GM19397 (cell line): ENCODE data around the gene P4HA2.

Experiments
- ATAC-seq: cut with Tn5 transposase; IDR thresholded peaks from one replicate; pipeline ENCODE4 v1.9.1; 2021; ENCODE audit warnings: mild to moderate bottlenecking, moderate library complexity; ENCODE audit not compliant: unreplicated experiment

The P4HA2 gene

DNA sequence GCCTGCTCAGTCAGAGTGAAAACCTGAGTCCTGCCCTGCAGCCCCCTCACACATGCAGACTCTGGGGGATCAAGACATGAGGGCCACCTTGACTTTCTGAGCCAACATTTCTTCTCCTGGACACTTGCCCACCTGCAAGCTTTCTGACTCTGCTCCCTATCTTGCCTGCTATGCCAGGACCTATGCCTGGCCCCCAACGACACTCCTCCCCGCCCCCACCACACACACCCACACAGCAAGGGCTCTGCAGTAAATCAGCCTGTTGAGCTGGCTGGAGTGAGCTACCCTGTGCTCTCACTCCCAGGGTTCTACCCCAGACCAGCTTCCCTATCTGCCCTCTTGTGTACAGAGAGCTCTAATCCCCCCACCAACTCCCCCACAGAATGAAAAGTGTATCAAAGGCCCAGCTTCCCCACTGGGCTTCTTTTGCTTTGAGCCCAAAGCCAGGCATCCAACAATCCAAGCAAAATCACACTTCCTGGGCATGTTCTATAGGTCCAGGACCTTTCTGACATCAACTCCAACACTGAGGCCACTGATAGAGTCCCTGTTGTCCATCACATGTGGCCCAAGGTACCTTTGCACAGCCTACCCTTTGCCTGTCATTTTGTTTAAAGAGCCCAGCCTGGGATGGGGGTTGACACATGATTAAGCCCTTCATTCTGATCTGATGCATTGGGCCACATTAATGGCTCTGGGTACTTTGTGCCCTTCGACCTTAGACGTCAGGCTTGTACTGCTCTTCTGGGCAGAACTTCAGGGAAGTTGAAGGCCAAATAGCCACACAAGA, 37.1 kb upstream of the P4HA2 start:
- no peak for ATAC-seq

DNA sequence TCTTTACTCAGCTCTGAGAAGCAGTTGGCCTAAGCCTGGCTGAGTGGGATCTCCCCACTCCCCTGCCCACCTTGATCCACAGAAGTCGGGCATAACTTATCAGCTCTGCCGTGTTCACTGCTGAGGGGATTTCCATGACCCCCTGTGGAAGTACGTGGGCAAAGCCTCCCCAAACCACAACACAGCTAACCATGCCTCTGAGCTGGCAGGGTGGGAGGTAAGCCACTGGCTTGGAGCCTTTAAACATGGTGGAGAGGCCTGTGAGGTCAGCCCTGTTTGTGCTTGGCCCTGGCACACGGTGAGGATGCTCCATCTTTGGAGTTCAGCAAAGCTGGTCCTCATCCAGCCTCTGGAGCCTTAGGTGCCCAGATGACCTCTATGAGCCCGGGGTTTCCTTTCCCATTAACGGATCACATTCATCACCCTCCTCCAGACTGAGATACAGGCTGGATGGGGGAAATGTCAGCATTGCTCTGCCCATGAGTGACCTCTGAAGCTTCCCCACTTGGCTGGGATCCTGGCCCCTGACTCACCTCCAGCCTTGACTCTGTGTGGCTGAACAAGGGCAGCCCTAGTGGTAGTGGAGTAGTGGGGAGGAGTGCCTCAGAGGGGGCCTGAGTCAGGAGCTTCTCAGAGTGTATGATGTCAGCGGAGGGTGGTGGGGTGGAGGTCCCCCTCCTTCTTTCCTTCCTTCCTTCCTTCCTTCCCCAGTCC, 36.1 kb upstream of the P4HA2 start:
- ATAC-seq = no peak

DNA sequence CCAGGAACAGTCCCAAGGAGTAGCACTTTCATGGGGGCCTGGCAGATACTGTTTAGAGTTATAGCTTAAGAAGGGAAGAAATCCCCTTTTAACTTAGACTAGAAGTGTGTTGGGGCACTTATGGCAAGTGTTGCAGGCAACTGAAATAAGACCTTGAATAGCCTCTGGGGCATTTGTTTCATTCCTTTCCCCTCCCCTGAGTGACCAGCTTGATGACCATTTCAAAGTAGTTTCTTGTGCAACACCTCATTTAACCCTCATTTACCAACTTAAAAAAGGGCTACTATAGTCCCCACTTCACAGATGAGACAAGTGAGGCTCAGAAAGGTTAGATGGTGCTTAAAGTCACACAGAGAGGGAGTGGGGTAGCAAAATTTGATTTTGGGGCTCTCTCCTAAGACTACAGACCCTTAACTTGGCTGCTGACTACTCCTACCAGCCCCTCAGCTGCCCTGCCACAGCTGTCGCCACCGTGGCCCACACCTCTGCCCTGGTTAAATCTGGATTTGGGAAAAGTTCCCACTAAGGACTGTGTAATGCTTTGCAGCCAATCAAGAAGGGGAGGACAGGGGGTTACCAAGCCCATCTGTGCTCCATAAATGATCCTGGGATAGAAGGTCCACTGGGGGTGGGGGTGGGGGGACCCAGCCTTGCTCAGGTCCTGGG, 35.4 kb upstream of the P4HA2 start:
- no peak for ATAC-seq

DNA sequence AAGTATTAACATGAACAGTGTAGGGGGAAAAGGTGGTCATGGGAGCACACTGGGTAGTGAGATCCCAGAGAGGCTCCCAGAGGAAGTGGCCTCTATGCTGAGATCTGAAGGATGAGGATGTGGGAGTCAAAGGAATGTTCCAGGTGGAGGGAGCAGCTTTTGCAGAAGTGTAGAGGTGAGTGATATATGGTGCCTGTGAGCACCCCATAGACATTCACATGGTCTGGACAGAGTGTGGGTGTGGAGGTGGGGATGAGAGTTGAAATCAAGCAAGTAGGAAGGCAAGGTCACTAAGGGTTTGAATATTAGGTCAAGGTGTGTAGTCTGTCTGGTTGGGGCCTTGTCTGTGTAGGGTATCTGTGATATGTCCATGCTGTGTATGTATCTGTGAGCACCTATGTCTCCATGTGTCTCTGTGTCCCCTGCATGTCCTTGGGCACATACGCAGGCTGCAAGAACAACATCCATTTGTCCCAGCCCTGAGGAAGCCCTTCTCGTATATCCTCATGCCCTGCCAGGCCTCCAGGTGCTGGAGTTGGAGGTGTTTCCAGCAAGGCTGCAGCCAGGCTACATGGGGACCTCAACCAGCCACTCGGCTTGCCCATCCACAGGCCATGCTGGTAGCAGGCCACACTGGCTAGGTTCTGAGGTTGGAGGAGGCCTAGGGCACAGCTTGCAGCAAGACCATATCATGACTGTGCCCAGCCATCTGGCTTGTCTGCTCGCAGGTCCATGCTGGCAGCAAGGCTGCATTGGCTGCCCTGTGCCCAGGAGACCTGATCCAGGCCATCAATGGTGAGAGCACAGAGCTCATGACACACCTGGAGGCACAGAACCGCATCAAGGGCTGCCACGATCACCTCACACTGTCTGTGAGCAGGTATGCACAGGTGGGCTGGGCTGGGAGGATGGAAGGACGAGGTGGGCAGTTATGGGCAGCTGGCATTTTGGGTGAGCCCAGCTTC, 34.5 kb upstream of the P4HA2 start:
- no peak for ATAC-seq

DNA sequence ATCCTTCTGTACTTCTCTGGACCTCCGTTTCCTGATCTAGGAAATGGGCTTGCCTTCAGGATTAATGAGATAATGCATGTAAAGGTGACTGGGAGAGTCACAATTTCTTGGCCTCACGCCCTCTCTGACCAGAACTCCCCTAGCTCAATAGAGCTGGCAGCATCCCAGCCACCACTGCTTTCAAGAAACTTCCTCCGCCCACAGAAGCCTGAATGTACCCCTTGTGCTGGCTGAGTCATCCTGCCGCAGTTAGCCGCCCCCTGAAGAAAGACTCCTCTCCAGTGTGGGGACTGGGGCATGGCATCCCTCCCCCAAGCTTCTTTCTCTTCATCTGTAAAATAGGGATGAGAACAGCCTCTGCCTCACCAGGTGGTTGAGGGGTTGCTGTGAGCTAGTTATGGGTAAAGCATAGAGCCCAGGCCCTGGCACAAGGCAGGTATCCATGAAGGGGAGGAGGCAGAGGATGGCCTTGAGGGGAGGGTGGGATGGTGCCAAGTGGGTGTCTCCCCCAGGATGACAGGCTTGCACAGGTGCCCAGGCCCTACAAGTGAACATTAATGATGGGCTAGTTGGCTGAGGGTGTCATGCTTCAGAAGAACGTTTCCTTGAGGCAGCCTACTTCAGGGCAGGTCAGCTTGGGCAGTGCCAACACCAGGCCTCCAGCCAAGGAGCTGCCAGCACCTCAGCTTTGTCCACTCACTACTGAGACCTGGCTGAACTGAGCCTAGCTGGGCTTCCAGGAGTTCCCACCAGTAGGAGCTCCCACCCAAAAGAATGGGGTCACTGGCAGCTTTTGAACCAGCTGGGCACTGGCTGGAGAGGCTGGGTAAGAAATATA, 33.3 kb upstream of the P4HA2 start:
- ATAC-seq = no peak

DNA sequence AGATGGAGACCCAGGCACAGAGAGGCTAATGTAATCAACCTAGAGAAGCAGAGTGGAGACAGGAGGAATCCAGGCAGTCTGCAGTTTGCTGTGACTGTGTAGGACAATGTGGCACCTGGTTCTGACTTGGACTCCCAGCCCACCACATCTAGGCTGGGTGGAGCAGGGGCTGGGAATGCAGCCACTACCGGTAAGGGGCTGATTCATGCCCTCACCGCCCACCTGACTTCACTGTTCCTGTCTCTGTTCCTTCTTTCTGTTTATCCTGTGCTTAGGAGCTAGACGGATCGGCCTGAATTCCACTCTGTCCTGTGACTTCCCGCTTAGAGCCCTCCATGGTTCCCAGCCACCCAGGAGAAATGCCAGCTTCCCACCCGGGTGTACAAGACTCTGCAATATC, 32.4 kb upstream of the P4HA2 start:
- no peak for ATAC-seq

DNA sequence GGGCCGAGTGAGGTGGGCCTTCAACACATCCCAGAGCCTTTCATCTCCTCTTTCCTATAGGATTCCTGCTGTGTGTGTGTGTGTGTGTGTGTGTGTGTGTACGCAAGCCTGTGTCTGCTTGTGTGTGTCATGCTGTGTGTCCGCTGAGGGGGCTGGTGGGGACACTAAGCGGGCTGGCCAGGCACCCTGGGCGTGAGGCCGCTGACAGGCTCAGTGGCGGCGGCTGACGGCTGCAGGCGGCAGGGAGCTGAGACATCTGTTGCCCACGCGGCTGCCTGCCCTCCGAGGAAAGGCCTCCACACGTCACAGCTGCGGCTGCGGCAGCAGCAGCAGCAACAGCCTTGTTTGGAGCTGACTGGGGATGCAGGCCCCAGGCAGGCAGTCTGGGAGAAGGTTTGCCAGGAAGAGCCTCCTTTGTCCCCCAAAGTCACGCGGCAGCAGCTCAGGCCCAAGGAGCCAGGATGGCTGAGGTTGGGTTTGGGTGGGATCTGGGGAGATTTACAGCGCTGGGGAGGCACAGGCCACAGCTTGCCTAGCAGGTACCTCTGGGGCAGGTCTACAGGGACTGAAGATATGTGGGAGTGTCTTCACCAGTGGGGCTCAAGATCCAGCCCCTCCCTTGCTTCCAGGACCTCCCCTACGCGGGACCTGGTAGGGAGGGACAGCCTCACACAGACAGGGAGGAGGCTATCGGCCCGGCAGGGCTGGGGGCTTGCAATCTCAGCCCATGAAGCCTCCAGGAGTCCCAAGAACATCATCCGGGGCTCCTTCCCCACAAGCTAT, 31.6 kb upstream of the P4HA2 start:
- ATAC-seq = no peak

DNA sequence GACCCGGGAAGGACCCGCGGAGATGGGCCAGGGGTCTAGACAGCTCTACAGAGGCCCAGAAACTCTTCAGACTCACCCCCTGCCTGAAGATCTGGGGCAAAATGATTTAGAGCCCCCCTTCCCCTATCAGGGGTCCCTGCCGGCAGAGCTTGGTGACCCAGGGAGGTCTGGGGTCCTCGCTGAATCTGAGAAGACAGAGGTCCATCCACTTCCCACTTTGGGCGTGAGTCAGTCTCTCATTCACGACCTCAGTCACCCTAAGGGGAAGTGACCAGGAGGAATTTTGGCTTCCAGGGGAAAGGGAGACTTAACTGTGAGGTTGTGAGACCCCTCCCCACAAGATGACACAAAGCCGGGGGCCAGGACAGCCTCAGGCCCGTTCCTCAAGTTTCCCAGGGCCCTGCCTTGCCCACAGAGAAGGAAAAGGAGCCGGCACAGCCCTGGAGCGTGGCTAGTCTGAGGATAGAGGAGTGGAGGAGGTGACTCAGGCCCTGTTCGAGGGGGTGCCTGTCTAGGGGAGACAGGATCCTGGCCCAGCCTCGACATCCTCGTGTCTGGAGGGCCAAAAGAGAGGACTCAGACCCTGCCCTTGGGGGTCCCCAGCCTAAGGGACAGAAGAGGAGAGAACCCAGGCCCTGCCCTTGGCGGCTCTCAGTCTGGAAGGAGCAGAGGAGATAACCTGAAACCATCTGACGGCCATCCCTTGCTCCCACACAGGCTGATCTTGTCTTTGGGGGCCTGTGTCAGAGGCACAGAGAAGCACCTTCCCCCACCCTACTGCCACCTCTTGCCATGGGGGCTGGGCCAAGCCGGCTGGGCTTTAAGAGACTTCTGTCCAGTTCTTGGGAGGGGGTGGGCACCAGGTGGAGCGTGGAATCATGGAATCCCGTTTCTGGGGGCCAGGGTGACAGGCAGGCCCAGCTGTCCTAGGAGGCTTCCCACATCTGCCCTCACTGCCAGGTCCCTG, 30.7 kb upstream of the P4HA2 start:
- ATAC-seq = no peak

DNA sequence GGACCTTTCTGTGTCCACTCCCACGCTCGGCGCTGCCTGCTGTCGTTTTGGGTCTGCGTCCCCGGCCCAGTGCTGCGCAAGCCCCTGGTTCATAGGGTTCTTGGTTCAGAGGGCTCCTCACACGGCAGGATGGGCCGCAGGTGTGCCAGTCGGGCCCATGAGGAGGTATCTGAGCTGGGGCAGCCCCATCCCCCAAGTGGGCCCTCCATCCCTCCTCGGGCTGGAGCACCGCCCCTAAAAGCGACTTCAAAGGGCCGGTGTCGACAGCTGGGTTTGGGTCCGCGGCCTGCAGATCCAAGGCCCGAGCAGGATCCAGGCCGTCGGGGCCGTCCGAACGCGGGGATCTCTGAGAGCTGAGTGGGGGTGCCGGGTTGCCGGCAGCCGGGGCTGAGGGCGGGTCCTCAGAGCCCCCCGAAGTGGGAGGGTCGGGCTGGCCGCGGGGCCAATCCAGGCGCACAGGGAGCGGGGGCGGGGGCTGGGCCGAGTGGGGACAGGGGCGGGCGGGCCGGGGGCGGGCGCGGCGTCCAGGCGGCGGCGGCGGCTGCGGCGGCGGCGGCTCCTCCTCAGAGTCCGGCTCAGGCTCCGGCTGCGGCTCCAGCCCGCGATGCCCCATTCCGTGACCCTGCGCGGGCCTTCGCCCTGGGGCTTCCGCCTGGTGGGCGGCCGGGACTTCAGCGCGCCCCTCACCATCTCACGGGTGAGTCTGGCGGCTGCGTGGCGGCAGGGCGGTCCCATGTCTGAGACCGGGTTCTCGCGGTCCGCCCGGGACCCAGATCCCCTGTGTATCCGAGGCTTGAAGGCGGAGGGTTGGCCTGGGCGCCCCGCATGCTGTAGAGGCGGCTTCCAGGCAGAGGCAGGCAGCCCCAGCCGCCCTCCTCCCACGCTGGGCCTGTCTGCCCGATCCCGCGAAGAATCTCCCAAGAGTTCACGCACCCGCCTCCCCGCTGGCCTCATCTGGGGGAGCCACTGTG, 29.8 kb upstream of the P4HA2 start, which contains the start of gene PDLIM4:
PDLIM4 (plus strand) TSS at position 566 of the 971 bp plus-strand sequence; CDS start at position 605, 39 bp downstream.
- ATAC-seq = no peak

DNA sequence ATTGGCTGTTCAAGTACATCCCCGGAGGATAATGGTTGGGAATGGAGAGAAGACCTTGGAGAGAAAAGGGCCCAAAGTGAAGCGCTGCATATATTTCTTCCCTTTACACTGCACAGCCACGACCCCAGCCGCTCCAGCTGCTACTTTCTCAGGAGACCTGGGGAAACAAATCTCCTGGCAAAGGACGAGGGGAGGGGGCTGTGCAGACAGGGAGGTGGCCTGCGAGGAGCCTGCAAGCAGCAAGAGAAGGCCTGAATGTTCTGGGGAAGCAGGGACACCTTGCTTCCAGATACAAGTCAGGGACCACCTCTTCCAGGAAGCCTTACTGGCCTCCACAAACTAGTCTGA, 29.1 kb upstream of the P4HA2 start:
- no peak for ATAC-seq

DNA sequence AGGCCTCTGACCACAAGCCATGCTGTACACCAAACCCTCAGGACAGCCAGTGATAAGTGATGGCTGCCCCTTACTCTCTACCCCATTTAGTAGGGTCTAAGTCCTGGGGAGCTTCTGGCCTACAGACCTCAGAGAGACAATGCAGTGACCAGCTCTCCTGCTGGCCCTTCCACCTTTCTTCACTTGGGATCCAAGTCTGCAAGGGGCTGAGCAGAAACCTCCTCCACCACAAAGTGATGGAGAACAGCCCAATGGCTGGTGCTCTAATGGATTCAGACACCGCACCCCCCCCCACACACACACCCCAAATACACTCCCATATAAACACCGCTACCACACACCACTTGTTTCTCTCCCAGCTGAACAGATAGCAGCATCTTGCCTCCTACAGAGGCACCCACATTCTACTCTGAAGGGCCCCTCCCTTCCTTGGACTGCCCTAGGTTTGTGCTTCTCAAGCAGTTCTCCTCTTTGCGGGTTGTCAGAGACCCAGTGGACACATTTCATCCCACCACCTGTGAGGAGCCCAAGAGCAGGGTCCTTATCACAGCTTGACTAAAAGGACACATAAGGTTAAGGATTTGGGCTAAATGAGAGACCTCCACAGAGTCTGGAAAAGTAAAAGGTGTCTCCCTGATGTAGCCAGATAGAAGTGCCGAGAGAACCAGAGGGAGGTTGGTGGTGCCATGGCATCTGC, 28.6 kb upstream of the P4HA2 start:
- ATAC-seq = no peak

DNA sequence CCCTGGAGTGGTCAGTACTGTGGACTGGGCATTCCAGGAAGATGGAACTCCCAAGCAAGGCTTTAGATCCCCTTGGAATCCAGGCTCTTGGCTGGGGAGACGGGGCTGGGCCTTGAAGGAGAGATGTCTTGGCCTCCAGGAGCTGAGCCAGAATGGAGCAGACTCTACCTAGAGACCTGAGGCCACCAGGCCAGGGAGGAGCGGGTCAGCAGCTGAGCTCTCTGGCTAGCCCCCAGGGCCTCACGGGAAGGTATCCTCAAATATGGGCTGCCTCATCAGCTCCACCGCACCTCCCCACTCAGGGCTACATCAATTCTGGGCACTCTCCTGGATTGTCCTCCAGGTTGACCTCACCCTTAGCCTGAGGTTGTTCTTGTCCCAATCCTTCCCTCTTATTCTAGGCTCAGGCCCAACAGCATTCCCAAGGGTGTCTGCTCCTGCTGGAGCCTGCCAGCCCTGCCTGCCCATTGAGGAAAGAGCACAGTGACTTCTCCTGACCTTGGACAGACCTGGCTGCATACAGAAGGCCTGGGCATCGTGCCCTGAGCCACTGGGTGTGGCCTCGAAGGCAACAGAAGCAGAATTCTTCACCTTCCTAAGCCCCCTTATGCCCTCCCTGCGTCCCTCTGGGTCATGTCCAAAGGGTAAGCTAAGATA, 26.8 kb upstream of the P4HA2 start:
- ATAC-seq = no peak

DNA sequence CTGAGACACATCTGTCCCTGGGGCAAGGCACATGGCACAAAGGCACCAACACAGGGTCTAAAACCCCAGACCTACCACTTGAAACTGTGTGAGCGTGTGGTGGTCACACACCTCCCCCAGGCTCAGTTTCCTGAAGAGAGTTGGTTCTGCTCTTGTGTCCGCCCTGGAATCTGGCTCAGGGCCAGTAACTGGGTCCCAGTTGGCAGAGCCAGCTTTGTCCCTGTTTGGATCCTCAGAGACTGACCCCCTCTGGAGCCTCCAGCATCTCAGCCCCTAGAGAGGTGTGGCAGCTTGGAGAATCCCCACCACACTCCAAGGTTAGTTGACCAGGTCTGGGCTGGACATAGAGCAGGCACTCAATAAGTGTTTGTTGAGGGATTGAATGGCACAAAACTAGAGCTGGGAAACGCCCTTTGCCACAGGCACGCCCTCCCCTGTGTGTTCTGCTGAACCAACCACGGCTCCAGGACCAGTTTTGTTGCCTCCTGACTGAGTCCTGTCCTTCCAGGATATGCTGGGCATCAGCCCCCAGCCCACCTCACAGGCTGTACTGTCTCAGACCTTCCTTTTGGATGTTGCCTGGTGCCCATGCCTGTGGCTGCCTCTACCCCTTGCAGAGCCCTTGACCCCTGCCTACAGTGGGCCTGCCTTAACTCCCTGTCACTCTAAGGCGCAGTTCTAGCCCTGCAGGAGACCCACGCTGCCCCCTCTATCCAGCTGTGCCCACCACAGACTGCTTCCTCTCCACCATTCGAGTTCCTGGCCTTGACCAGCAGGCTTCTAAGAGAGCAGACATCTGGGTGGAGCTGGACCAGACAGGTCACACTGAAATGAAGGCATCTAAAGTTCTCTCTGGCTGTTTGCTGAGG, 26.0 kb upstream of the P4HA2 start:
- no peak for ATAC-seq

DNA sequence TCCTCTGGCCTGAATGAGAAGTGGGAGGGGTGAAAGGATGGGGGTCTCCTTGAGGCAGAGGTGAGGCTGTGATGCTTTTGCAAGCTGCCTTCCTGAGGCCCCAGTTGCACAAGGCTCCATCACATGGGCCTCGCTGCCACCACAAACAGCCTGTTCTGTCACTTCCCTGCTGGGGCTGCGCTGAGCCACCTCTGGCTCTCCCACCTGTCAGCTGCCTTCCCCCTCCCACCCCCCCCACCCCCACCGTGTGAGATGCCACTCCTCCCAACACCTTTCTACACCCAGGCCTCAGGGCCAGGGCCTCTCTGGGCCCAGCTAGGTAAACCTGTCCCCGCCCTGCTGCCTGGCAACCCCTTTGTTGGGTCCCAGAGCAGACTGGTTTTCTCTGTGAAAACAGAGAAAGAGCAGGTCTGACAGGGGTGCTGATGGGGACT, 25.4 kb upstream of the P4HA2 start:
- no peak for ATAC-seq
